Spleen (tissue), 11 donors: Measurements from ENCODE around the gene LRSAM1. TPM values are rescaled to one million over a fixed set of nuclear protein-coding genes. Genes with fewer than 3 reads are reported as not detected.

Experiments
- DNase-seq: peaks from one replicate; pipeline ENCODE4 v3.0.0-alpha.2; 2020
- H3K27ac ChIP-seq, 8 donors: fragments of 200-600 bp; sonication (generic) in 7 of 8; 1 replicate in 4 of 8; 2 replicates in 4 of 8; pipeline versions ENCODE4 v1.5.0 to v1.8.0; 2016 to 2021; ENCODE audit warnings: inconsistent platforms in 4 of 8, mild to moderate bottlenecking in 4 of 8, moderate library complexity in 1 of 8
- H3K27me3 ChIP-seq, 7 donors: fragments of 200-600 bp; sonication (generic) in 6 of 7; replicated peaks in 1 of 7; 1 replicate in 4 of 7; 2 replicates in 3 of 7; pipeline versions ENCODE4 v1.5.0 to v1.8.0; 2016 to 2021; ENCODE audit warnings: inconsistent platforms in 3 of 7, mild to moderate bottlenecking in 1 of 7
- H3K36me3 ChIP-seq, 6 donors: fragments of 200-600 bp; sonication (generic) in 5 of 6; 1 replicate in 4 of 6; 2 replicates in 2 of 6; pipeline versions ENCODE4 v1.5.0 to v1.8.0; 2016 to 2021; ENCODE audit warnings: inconsistent platforms in 2 of 6
- H3K4me1 ChIP-seq, 6 donors: fragments of 200-600 bp; sonication (generic) in 5 of 6; 1 replicate in 3 of 6; 2 replicates in 3 of 6; pipeline versions ENCODE4 v1.5.0 to v1.8.0; 2016 to 2021; ENCODE audit warnings: inconsistent platforms in 3 of 6
- H3K4me3 ChIP-seq, 8 donors: fragments of 200-600 bp; sonication (generic) in 7 of 8; 1 replicate in 4 of 8; 2 replicates in 4 of 8; pipeline versions ENCODE4 v1.5.0 to v1.8.0; 2016 to 2021; ENCODE audit warnings: inconsistent platforms in 4 of 8, mild to moderate bottlenecking in 4 of 8, moderate library complexity in 2 of 8
- H3K9me3 ChIP-seq, 8 donors: fragments of 200-600 bp; sonication (generic) in 7 of 8; 1 replicate in 4 of 8; 2 replicates in 4 of 8; pipeline versions ENCODE4 v1.5.0 to v1.8.0; 2016 to 2021; ENCODE audit warnings: inconsistent platforms in 4 of 8
- CTCF ChIP-seq, 11 experiments: fragments of 200-600 bp in 7 of 11; fragments of 450-650 bp in 4 of 11; sonication (generic) in 4 of 11; IDR thresholded peaks in 8 of 11; conservative IDR thresholded peaks in 3 of 11; 1 replicate in 7 of 11; 2 replicates in 4 of 11; pipeline versions ENCODE4 v1.4.0 to v1.8.0; 2016 to 2021; ENCODE audit warnings: antibody characterized with exemption in 11 of 11, inconsistent platforms in 4 of 11, mild to moderate bottlenecking in 1 of 11
- POLR2A ChIP-seq, 3 donors: fragments of 450-650 bp; IDR thresholded peaks; one replicate each; pipeline ENCODE4 v1.5.1; 2017; ENCODE audit warnings: antibody characterized with exemption in 3 of 3, mild to moderate bottlenecking in 1 of 3
- POLR2AphosphoS5 ChIP-seq, 3 donors: sonication (generic); formaldehyde crosslinking; IDR thresholded peaks; one replicate each; pipeline ENCODE4 v1.5.1; 2017; ENCODE audit warnings: antibody characterized with exemption in 3 of 3
- WGBS, 5 donors: extraction: QIAGEN DNeasy Blood & Tissue Kit in 3 of 5; methylation state at CpG; one replicate each; pipeline versions ENCODE4 v1.1.5 to v1.1.7; 2013 to 2018; 5-methylcytosine and 5-hydroxymethylcytosine counted together
- intact Hi-C: fragments of 100-400 bp; cut with DNase I; formaldehyde crosslinking; loops from one replicate; pipeline ENCODE4 v1.15.0; 2023; ENCODE audit warnings: low total_unique reads
- polyA plus RNA-seq, 3 donors: library from polyadenylated mRNA; stranded (reverse); fragments of 200-250 nt; gene quantifications; one replicate each; pipeline ENCODE4 v1.2.1, GENCODE V29; 2013
- total RNA-seq, 7 donors: library from RNA; depleted of rRNA in 3 of 7; stranded (reverse); fragments of >200 nt in 3 of 7; fragmentation: NEBNext Ultra II Directional in 4 of 7; extraction: Animal tissue kit (Norgen Biotek cat#: 25700) in 4 of 7; gene quantifications; one replicate each; pipeline versions ENCODE4 v1.1.0 to v1.2.1, GENCODE V29; 2016 to 2021
- donor health status: healthy with polysubstance abuse.
- donor health status: DM: no; HTN: no; CAD: no; lungs with moderate emphysema.
- donor health status: DM: no; HTN: no; CAD: no.
- donor health status: Bipolar disorder and iron deficiency.
- donor health status: healthy.
- donor health status: DM: no; HTN: no; CAD: no.
- donor health status: DM: yes; HTN: yes; CAD: no.

Gene LRSAM1
- total and polyA plus RNA-seq, 10 donors = 13.5 to 32.1 (median 25.1) TPM

DNA sequence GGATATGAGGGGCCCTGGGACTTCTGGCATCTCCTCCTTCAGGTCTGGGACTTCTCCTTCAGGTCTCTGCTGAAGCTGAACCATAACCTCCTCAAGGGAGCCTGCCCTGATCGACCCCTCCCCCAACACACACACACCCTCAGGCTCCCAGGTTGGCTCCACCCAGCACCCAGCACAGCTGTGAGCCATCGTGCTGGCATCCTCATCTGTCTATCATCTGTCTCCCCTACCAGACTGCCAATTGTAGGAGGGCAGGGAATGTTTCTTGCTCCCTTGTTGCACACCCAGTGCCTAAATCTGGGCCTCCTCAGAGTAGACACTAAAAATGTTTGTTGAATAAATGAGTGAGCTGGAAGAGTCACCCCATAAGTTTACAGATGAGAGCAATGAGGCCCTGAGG lies 71.4 kb downstream of the LRSAM1 start:
- TF ChIP-seq CTCF (IDR thresholded peaks at IDR 0.05 in 8 of 11, conservative IDR thresholded peaks at IDR 0.05 in 3 of 11) = no peak
- TF ChIP-seq POLR2A (IDR thresholded peaks at IDR 0.05) = no peak
- TF ChIP-seq POLR2AphosphoS5 (IDR thresholded peaks at IDR 0.05) = no peak
- peak overlapping the region in 6 of 8 donors; percentile 78 to 85 (median 81) for H3K27ac ChIP-seq
- no peaks in the 10 kb centered on the region for H3K27me3 ChIP-seq
- intact Hi-C loops = no loop called here
- H3K4me3 ChIP-seq = no peak overlapping the region
- peaks cover 0 to 56% (median 8%) of the 10 kb centered on the region in 6 donors for H3K36me3 ChIP-seq
- WGBS, 5 donors = 61 to 88% (median 73%) methylated on average over 2 of the region's 2 CpGs
- H3K9me3 ChIP-seq = peaks cover 0 to 34% (median 30%) of the 10 kb centered on the region in 8 donors
- DNase-seq = no peak
- peaks cover 5 to 64% (median 32%) of the 10 kb centered on the region in 6 donors for H3K4me1 ChIP-seq

- H3K27ac ChIP-seq = peak overlapping the region in 4 of 8 donors; percentile 15 to 55 (median 42)
- peaks cover 0 to 52% (median 8%) of the 10 kb centered on the region in 6 donors for H3K36me3 ChIP-seq
- intact Hi-C loops = no loop called here
- WGBS, 5 donors = 93 to 96% (median 94%) methylated on average over 6 to 9 of the region's 9 CpGs
- peaks cover 0 to 34% (median 30%) of the 10 kb centered on the region in 8 donors for H3K9me3 ChIP-seq
- H3K27me3 ChIP-seq = no peaks in the 10 kb centered on the region
- DNase-seq = no peak
- no peak for TF ChIP-seq POLR2A (IDR thresholded peaks at IDR 0.05)
- TF ChIP-seq CTCF (IDR thresholded peaks at IDR 0.05 in 8 of 11, conservative IDR thresholded peaks at IDR 0.05 in 3 of 11) = peak in 8 of 11 experiments; percentile 15 to 54 (median 29)
- peak in 1 of 3 donors; percentile 17 for TF ChIP-seq POLR2AphosphoS5 (IDR thresholded peaks at IDR 0.05)
- H3K4me1 ChIP-seq = peaks cover 5 to 70% (median 38%) of the 10 kb centered on the region in 6 donors
- H3K4me3 ChIP-seq = no peak overlapping the region
Measured at GRCh38 chr9:127523312-127523851, 72.1 kb downstream of the LRSAM1 start.

DNA sequence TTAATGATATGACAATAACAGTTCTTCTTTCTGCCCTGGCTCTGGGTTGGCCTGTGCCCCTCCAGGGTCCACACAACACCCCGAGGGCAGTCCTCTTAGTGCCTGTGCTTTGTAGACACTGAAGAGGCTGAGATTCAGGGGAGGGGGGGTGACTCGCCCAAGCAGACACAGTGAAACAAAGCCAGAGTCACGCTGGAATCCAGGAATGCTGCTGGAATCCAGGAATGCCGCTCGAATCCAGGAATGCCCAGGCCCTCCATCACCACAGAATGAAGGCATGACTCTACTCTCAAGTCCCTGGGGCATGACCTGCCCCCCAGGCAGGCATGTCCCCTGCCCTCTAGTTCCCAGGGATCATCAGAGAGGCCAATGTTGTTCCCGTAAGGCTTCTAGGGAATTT lies 73.1 kb downstream of the LRSAM1 start:
- no peak for DNase-seq
- H3K4me3 ChIP-seq = no peak overlapping the region
- H3K27ac ChIP-seq = peak overlapping the region in 5 of 8 donors; percentile 1 to 55 (median 38)
- TF ChIP-seq POLR2AphosphoS5 (IDR thresholded peaks at IDR 0.05) (no peak), POLR2A (IDR thresholded peaks at IDR 0.05) (no peak), CTCF (IDR thresholded peaks at IDR 0.05 in 8 of 11, conservative IDR thresholded peaks at IDR 0.05 in 3 of 11) (no peak)
- H3K9me3 ChIP-seq = peaks cover 0 to 34% (median 30%) of the 10 kb centered on the region in 8 donors
- peaks cover 5 to 75% (median 39%) of the 10 kb centered on the region in 6 donors for H3K4me1 ChIP-seq
- 75 to 86% (median 81%) methylated on average over 4 to 6 of the region's 6 CpGs for WGBS, 5 donors
- intact Hi-C loops = no loop called here
- H3K27me3 ChIP-seq = no peaks in the 10 kb centered on the region
- H3K36me3 ChIP-seq = peaks cover 0 to 52% (median 8%) of the 10 kb centered on the region in 6 donors

- Histone ChIP-seq H3K36me3 (peaks cover 0 to 56% (median 8%) of the 10 kb centered on the region in 6 donors), H3K4me3 (no peak overlapping the region), H3K9me3 (peaks cover 0 to 34% (median 30%) of the 10 kb centered on the region in 8 donors), H3K27me3 (no peaks in the 10 kb centered on the region), H3K27ac (peak overlapping the region in 2 of 8 donors; percentile 1 to 42), H3K4me1 (peaks cover 0 to 70% (median 32%) of the 10 kb centered on the region in 6 donors)
- TF ChIP-seq POLR2A (IDR thresholded peaks at IDR 0.05) (no peak), POLR2AphosphoS5 (IDR thresholded peaks at IDR 0.05) (no peak), CTCF (IDR thresholded peaks at IDR 0.05 in 8 of 11, conservative IDR thresholded peaks at IDR 0.05 in 3 of 11) (peak in 10 of 11 experiments; percentile 18 to 70 (median 49))
- intact Hi-C loops = no loop called here
- 90 to 96% (median 93%) methylated on average over 7 to 8 of the region's 8 CpGs for WGBS, 5 donors
- DNase-seq = no peak
Measured at GRCh38 chr9:127525401-127526188, 74.3 kb downstream of the LRSAM1 start.
